DMS153 treated with DMSO at 0.1 percent for 48 hours (cell line): ENCODE results near the gene ATP13A1.
"Not testable (repeated sequence)": the region's sequence is repeated elsewhere in the genome, so short reads cannot be mapped to it uniquely, and the experiment has no call there.

Source experiments
- DNase-seq: peaks from one replicate; lab custom pipeline; 2025; ENCODE audit not compliant: unreplicated experiment; lab: John Stamatoyannopoulos, UW

The ATP13A1 gene

GRCh38 chr19:19624032-19624570, 39.4 kb downstream of the ATP13A1 start:
- no peak for DNase-seq

GRCh38 chr19:19623383-19623782, 40.1 kb downstream of the ATP13A1 start:
- DNase-seq = no peak

GRCh38 chr19:19619849-19620210, 43.6 kb downstream of the ATP13A1 start:
- no peak for DNase-seq

GRCh38 chr19:19619181-19619848, 44.2 kb downstream of the ATP13A1 start:
- no peak for DNase-seq

- DNase-seq = peak; percentile 91
These were observed 45.0 kb downstream of the ATP13A1 start, which contains the start of gene PBX4 for GRCh38 chr19:19618219-19619051. PBX4 (minus strand) TSS chr19:19618687; CDS start chr19:19618629, 58 bp downstream.

- DNase-seq = no peak
These were observed 48.4 kb downstream of the ATP13A1 start for GRCh38 chr19:19615086-19615485.

- no peak for DNase-seq
These were observed 50.0 kb downstream of the ATP13A1 start for GRCh38 chr19:19613506-19613905.

- DNase-seq = no peak
These were observed 52.9 kb downstream of the ATP13A1 start for GRCh38 chr19:19610376-19611202.

GRCh38 chr19:19606686-19607085, 56.8 kb downstream of the ATP13A1 start:
- not testable (repeated sequence) for DNase-seq

- no peak for DNase-seq
These were observed 57.5 kb downstream of the ATP13A1 start for GRCh38 chr19:19606021-19606420.

- no peak for DNase-seq
These were observed 60.7 kb downstream of the ATP13A1 start for GRCh38 chr19:19602713-19603324.

- DNase-seq = no peak
These were observed 61.3 kb downstream of the ATP13A1 start for GRCh38 chr19:19602136-19602712.

- DNase-seq = no peak
These were observed 62.6 kb downstream of the ATP13A1 start for GRCh38 chr19:19600793-19601330.

- DNase-seq = not testable (repeated sequence)
These were observed 64.6 kb downstream of the ATP13A1 start for GRCh38 chr19:19598728-19599451.

GRCh38 chr19:19597809-19598306, 65.6 kb downstream of the ATP13A1 start:
- DNase-seq = no peak
